Amniotic epithelial cell (primary cell): ENCODE results near the gene SLC43A2.
"Not testable (repeated sequence)": the region's sequence is repeated elsewhere in the genome, so short reads cannot be mapped to it uniquely, and the experiment has no call there.

Experiments used
- DNase-seq: peaks from one replicate; pipeline ENCODE4 v3.0.0-alpha.2; 2010; ENCODE audit warnings: low read depth

The SLC43A2 gene

DNA sequence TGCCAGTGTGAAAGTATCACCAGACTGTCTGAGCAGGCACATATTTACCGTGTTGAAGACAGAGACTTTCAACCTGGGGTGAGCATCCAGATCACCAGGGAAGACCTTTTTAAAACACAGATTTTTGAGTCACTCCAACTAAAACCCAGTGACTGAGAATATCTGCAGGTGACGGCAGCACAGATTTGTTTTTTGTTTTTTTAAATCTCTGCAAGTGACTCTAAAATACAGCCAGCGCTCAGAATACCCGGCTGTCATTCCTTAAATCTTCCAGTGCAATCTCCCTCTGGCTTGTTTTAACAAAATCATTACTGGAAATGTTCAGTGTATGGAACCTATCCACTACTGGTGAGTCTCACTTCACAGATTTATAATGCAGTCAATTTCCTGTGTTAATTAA is 92.9 kb downstream of the SLC43A2 start:
- DNase-seq: no peak

DNA sequence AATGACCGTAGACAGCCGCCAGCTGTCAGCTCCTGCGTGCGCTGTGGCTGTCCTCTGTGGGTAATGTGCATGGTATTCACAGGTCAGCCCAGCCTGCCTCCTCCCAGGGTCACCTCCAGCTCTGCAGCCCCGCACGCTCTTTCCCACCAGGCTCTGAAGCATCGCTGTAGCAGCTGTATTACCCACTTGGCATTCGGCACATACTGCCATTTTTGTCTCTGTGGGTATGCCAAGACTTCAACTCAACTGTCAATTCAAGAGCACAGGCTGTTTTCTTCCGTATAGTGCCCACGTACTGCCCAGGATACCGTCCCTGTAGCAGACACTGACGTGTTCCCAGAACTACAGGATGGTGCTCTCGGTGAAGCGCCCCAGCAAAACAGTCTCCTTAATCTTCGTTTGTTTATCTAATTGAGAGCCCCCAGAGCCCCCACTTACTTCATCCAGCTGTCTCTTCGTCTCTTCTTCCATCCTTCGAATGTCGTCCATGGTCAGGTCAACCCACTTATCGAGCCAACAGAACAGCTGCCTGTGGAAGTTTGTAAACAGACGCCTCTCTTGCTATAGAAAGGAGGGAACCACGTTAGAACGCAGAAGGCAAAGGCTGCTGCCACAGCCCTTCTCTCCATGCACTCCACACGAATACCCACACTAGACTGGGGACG is 94.8 kb downstream of the SLC43A2 start:
- no peak for DNase-seq

DNA sequence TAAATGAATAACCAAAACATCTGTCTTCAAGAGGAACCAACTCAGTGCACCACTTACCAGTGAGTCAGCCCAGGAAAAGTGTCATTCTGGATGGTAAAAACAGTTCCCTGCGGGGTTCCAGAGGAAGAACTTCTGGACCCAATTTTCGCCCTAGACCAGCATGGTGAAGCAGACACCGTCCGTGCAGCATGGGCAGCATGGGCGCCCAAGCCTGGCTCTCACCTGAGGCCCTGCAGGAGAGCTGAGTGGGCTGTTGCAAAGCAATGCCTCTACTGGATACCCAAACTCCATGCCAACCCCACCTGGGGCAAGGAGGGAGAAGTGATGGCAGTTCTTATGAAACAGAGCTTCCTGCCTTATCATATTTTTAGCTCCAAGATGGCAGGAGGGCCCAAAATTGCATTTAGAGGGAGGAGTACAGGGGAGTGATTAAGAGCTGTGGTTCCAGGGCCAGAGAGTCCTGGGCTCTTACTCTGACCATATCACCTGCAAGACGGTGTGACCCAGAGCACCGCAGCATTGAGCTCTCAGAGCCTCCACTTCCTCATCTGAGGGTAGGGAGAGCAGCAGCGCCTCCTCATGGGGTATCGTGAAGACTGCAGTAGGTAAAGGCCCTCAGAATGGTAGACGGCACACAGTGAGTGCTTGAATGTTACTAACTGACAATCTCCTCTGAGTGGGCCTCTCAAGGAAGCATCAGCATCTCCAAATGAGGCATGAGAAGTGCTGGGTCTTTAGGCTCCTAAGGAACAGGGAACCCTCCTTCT is 95.6 kb downstream of the SLC43A2 start:
- DNase-seq: no peak

DNA sequence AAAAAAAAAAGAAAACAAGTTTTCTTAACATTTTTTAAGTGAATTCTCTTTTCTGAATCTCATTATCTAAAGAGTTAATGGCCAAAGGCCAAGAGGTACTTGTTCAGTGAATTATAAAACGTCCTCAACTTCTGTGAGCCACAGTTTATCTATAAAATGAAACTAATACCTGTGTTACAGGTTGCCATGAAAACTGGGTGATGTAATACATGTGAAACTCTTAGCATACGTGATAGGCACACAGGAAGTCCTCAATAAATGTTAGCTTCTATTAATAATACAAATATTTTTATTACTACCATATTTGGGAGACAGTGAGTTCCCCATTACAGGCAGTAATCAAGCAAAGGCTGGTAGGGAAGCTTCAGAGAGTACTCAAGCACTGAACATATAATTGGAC is 98.8 kb downstream of the SLC43A2 start:
- no peak for DNase-seq

DNA sequence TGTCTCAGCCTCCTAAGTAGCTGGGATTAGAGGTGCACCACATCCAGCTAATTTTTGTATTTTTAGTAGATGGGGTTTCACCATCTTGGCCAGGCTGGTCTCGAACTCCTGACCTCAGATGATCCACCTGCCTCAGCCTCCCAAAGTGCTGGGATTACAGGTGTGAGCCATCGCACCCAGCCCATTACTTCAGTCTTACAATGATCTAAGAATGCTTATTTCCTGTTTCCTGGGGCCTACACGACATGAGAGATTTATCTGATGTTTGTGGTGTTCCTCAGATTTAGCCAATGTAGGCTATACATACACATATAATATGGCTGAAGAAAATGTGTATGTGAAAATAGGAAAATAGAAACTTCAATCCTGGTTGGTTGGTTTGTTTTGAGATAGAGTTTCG is 101.8 kb downstream of the SLC43A2 start:
- DNase-seq: not testable (repeated sequence)

DNA sequence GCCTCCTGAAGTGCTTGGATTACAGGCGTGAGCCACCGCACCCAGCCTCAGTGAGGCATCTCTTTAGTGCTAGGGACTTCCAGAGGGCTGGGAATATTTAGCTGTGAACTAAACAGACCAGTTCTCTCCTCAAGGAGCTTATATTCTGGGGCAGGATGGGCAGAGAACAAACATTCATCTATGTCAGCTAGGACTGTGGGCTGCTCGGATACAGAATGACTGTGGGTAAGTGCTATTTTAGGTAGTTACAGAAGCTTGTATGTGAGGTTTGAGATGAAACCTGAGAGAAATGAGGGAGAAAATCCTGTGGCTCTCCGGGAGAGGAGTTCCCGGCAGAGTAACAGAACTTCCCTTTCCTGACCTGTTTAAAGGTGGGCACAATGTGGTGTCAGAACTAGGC is 106.0 kb downstream of the SLC43A2 start:
- no peak for DNase-seq

DNA sequence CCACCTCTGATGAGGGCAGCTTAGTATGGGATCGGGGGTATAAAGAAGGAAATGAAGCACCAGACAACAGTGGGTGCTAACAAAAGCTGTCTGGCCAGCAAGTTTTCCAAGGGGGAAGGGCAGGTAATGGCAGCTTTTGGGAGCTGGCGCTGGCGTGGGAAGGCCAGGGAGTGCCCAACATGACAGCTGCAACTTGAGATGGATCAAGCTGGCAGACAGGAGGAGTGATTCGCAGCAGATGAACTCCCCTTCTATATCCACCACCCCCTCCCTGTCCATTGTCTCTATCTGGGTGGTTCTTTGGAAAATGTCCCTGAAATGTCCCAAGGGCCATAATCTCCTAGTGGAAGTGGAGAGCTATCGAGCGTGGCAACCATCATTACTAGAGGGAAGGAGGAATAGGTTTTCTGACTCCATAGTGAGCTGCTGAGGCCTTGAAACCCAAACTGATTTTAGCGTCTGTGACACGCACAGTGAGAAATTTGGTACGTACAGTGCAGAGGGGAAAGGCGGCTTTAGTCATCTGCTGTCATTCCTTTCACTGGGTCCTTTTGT is 107.5 kb downstream of the SLC43A2 start:
- DNase-seq: no peak

DNA sequence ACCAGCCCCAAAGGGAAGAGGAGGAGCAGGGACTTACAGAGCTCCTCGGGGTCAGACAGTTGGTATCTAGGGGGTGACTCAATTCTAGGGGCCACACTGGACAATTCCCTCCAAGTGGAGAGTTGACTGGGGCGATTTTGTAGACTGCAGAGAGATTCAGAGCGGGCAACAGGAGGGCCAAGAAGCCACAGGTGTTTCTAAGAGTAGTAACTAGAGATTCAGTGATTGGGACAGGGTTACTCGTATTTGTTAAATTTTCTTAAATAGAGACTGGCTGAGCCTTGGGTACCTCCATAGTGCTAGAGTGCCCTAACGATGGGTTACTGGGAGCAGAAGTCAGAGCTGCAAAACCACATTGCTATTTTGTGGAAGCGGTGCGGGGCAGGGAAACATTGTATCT is 109.0 kb downstream of the SLC43A2 start:
- DNase-seq: no peak
